Sigmoid colon (tissue), 7 donors: ENCODE measurements around the gene CIDEB. TPM values are rescaled to one million over a fixed set of nuclear protein-coding genes. Genes with fewer than 3 reads are reported as not detected.

Experiments
- DNase-seq: peaks from one replicate; pipeline ENCODE4 v3.0.0-alpha.2; 2019
- H3K27ac ChIP-seq, 4 donors: fragments of 200-600 bp; sonication (generic); one replicate each; pipeline ENCODE4 v1.5.1; 2016 to 2019; ENCODE audit warnings: mild to moderate bottlenecking in 1 of 4
- H3K27me3 ChIP-seq, 3 donors: fragments of 200-600 bp; sonication (generic); one replicate each; pipeline ENCODE4 v1.5.1; 2019; ENCODE audit warnings: mild to moderate bottlenecking in 1 of 3
- H3K36me3 ChIP-seq, 4 donors: fragments of 200-600 bp; sonication (generic); one replicate each; pipeline ENCODE4 v1.5.1; 2016 to 2019
- H3K4me1 ChIP-seq, 4 donors: fragments of 200-600 bp; sonication (generic); one replicate each; pipeline ENCODE4 v1.5.1; 2017 to 2019
- H3K4me3 ChIP-seq, 4 donors: fragments of 200-600 bp; sonication (generic); one replicate each; pipeline ENCODE4 v1.5.1; 2017 to 2019; ENCODE audit warnings: mild to moderate bottlenecking in 2 of 4, moderate library complexity in 1 of 4
- H3K9me3 ChIP-seq, 4 donors: fragments of 200-600 bp in 3 of 4; sonication (generic) in 3 of 4; one replicate each; pipeline versions ENCODE4 v1.5.1 to v1.6.1; 2013 to 2019
- CTCF ChIP-seq, 4 experiments: fragments of 450-650 bp in 3 of 4; fragments of 200-600 bp in 1 of 4; IDR thresholded peaks; one replicate each; pipeline ENCODE4 v1.5.1; 2016 to 2019; ENCODE audit warnings: antibody characterized with exemption in 4 of 4, mild to moderate bottlenecking in 3 of 4, moderate library complexity in 2 of 4
- EP300 ChIP-seq, 4 donors: sonication (generic); formaldehyde crosslinking; IDR thresholded peaks; one replicate each; pipeline ENCODE4 v1.6.1; 2017; ENCODE audit warnings: antibody characterized with exemption in 4 of 4
- POLR2A ChIP-seq, 2 donors: fragments of 450-650 bp; IDR thresholded peaks; one replicate each; pipeline ENCODE4 v1.6.1; 2016; ENCODE audit warnings: antibody characterized with exemption in 2 of 2, mild to moderate bottlenecking in 2 of 2, moderate library complexity in 2 of 2
- POLR2AphosphoS5 ChIP-seq, 4 donors: sonication (generic); formaldehyde crosslinking; IDR thresholded peaks; one replicate each; pipeline ENCODE4 v1.6.1; 2017; ENCODE audit warnings: antibody characterized with exemption in 4 of 4
- WGBS, 2 donors: extraction: QIAGEN DNeasy Blood & Tissue Kit; methylation state at CpG; one replicate each; pipeline ENCODE4 v1.1.7; 2013; 5-methylcytosine and 5-hydroxymethylcytosine counted together
- intact Hi-C: fragments of 100-400 bp; cut with DNase I; formaldehyde crosslinking; loops from one replicate; pipeline ENCODE4 v1.15.1; 2023
- polyA plus RNA-seq, 3 donors: library from polyadenylated mRNA; stranded (reverse); fragments of 200-250 nt; gene quantifications; one replicate each; pipeline ENCODE4 v1.2.3, GENCODE V29; 2013
- total RNA-seq, 4 donors: library from RNA; depleted of rRNA; stranded (reverse); fragments of >200 nt; gene quantifications; one replicate each; pipeline ENCODE4 v1.1.0, GENCODE V29; 2016
- donor health status: healthy with polysubstance abuse.
- donor health status: Bipolar disorder and iron deficiency.
- donor health status: healthy.

The CIDEB gene
- total and polyA plus RNA-seq, 7 donors, result 4.7 to 9.5 (median 7.8) TPM

DNA sequence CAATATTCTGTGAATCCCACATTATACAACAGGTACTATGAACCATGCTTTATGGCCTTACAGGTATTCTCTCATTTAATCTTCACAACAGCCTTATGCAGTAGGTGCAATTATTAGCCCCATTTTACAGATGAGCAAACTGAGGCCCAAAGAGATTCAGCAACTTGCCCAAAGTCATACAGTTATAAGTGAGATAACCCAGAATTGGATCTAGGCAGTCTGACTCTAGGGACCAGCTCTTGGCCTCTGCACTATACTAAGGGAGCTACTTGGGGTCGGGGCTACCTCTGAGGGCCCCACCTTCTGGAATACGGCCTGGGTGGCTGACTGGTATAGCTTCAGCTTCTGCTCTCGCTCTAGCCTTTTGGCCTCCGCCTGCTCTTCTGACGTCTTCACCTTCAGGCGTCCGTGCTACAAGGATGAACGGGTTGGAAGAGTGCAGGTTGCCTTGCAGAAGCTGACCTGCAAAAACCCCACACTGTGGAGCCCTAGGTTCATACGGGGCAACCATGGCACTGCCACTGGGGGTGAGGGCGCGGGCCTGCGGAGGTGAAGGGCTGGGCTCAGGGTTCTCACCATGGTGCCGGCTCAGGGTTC, 37.1 kb downstream of the CIDEB start:
- TF ChIP-seq EP300 (IDR thresholded peaks at IDR 0.05) (no peak), POLR2AphosphoS5 (IDR thresholded peaks at IDR 0.05) (no peak), POLR2A (IDR thresholded peaks at IDR 0.05) (no peak), CTCF (IDR thresholded peaks at IDR 0.05) (no peak)
- Histone ChIP-seq H3K4me1 (peaks cover 0 to 10% (median 7%) of the 10 kb centered on the region in 4 donors), H3K4me3 (peak overlapping the region; percentile 75 to 96 (median 82)), H3K27ac (peak overlapping the region; percentile 94 to 99 (median 96)), H3K27me3 (no peaks in the 10 kb centered on the region), H3K36me3 (peaks cover 0 to 36% (median 0%) of the 10 kb centered on the region in 4 donors), H3K9me3 (no peaks in the 10 kb centered on the region)
- intact Hi-C loops, result loop anchor here (1.0 kb wide), 1 partner anchor 27 kb away; no protein-coding TSS in a partner anchor
- WGBS, 2 donors, result 6 to 14% methylated on average over 13 of the region's 13 CpGs
- no peak for DNase-seq

GRCh38 chr14:24269910-24270536, 37.8 kb downstream of the CIDEB start:
- intact Hi-C loops, result no loop called here
- 96 to 97% methylated on average over 14 of the region's 14 CpGs for WGBS, 2 donors
- no peak for DNase-seq
- no peak for TF ChIP-seq POLR2AphosphoS5 (IDR thresholded peaks at IDR 0.05)
- TF ChIP-seq EP300 (IDR thresholded peaks at IDR 0.05), result no peak
- no peak for TF ChIP-seq CTCF (IDR thresholded peaks at IDR 0.05)
- TF ChIP-seq POLR2A (IDR thresholded peaks at IDR 0.05), result no peak
- peaks cover 0 to 10% (median 7%) of the 10 kb centered on the region in 4 donors for H3K4me1 ChIP-seq
- H3K9me3 ChIP-seq, result no peaks in the 10 kb centered on the region
- peaks cover 0 to 39% (median 0%) of the 10 kb centered on the region in 4 donors for H3K36me3 ChIP-seq
- H3K4me3 ChIP-seq, result no peak overlapping the region
- H3K27ac ChIP-seq, result no peak overlapping the region
- H3K27me3 ChIP-seq, result no peaks in the 10 kb centered on the region

DNA sequence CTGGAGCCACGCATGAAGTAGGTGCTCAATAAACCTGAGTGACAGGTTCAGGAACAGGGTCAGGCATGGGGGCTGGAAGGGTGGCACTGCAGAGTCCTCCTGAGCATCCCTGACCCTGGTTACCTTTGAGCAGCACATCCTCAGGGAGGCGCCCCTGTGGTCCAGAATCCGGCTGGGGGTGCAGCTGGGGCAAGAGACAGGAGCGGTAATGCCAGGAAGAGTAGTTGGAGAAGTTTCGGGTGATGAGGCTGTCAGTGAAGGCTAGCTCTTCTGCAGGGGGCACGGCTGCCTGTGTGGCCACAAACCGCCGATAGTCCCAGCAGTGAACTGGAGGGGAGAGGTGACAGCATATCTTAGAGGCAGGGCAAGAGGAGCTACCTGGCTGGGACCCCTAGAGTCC, 38.4 kb downstream of the CIDEB start:
- Histone ChIP-seq H3K27me3 (no peaks in the 10 kb centered on the region), H3K36me3 (peaks cover 0 to 39% (median 0%) of the 10 kb centered on the region in 4 donors), H3K4me1 (peaks cover 0 to 10% (median 7%) of the 10 kb centered on the region in 4 donors), H3K9me3 (no peaks in the 10 kb centered on the region), H3K27ac (no peak overlapping the region), H3K4me3 (no peak overlapping the region)
- TF ChIP-seq EP300 (IDR thresholded peaks at IDR 0.05), result no peak
- no peak for TF ChIP-seq POLR2A (IDR thresholded peaks at IDR 0.05)
- TF ChIP-seq POLR2AphosphoS5 (IDR thresholded peaks at IDR 0.05), result no peak
- no peak for TF ChIP-seq CTCF (IDR thresholded peaks at IDR 0.05)
- 96% methylated on average over 8 of the region's 8 CpGs for WGBS, 2 donors
- intact Hi-C loops, result no loop called here
- no peak for DNase-seq

DNA sequence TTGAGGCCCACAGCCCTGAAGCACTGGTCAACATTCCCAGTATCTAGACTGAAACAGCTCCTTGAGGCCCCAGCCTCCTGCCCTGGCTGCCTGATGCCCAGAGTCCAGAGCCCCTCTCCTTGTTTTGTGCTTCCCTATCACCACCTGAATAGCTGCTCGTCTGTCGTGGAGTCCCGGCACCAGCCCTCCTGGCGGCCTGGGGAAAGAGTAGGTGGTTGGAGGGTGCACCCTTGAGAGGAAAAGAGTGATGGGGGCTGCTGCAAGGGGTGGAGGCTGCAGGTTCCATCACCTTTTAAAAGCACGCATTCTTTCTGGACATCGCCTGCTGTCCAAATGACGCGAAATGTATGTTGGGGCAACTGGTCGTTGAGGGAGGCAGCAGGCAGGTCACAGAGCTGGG, 39.6 kb downstream of the CIDEB start:
- intact Hi-C loops, result no loop called here
- Histone ChIP-seq H3K27me3 (no peaks in the 10 kb centered on the region), H3K9me3 (no peaks in the 10 kb centered on the region), H3K36me3 (peaks cover 0 to 39% (median 0%) of the 10 kb centered on the region in 4 donors), H3K27ac (no peak overlapping the region), H3K4me3 (no peak overlapping the region), H3K4me1 (peaks cover 0 to 10% (median 7%) of the 10 kb centered on the region in 4 donors)
- no peak for DNase-seq
- TF ChIP-seq POLR2AphosphoS5 (IDR thresholded peaks at IDR 0.05), result no peak
- no peak for TF ChIP-seq CTCF (IDR thresholded peaks at IDR 0.05)
- no peak for TF ChIP-seq EP300 (IDR thresholded peaks at IDR 0.05)
- TF ChIP-seq POLR2A (IDR thresholded peaks at IDR 0.05), result no peak
- 95% methylated on average over 9 of the region's 9 CpGs for WGBS, 2 donors
